DMS153 treated with DMSO at 0.1 percent for 48 hours (cell line): ENCODE data around the gene COG8.
"Not testable (repeated sequence)": the region's sequence is repeated elsewhere in the genome, so short reads cannot be mapped to it uniquely, and the experiment has no call there.

Experiments used
- DNase-seq: peaks from one replicate; lab custom pipeline; 2025; ENCODE audit not compliant: unreplicated experiment; lab: John Stamatoyannopoulos, UW

The COG8 gene

GRCh38 chr16:69294051-69294450 lies 45.3 kb downstream of the COG8 start:
- DNase-seq = no peak

- DNase-seq = no peak
Observed at GRCh38 chr16:69293401-69293800, 46.0 kb downstream of the COG8 start.

- not testable (repeated sequence) for DNase-seq
Observed at GRCh38 chr16:69291657-69292056, 47.7 kb downstream of the COG8 start.

GRCh38 chr16:69286941-69287713 lies 52.2 kb downstream of the COG8 start:
- peak; percentile 56 for DNase-seq

GRCh38 chr16:69285240-69285639 lies 54.1 kb downstream of the COG8 start:
- no peak for DNase-seq

- DNase-seq = no peak
Observed at GRCh38 chr16:69283851-69284250, 55.5 kb downstream of the COG8 start.

- no peak for DNase-seq
Observed at GRCh38 chr16:69277413-69277812, 62.0 kb downstream of the COG8 start.
